ENCODE results near the gene ELOVL1. TPM values are rescaled to one million over a fixed set of nuclear protein-coding genes. Genes with fewer than 3 reads are reported as not detected.

The ELOVL1 gene
- total and polyA plus RNA-seq, 2 of the 13 experiments (the other 11 are each of a cell fraction or from before 2014, with no cell fraction given): 55.2 to 77.4 TPM

GRCh38 chr1:43348809-43349593 lies 18.8 kb downstream of the ELOVL1 start (continued):
- TF ChIP-seq ZNF687 (CRISPR knock-in tag; IDR thresholded peaks at IDR 0.05) (peak; percentile 96), ZFP82 (CRISPR knock-in tag; IDR thresholded peaks at IDR 0.05; ENCODE audit: borderline replicate concordance) (0 out of 2 replicates have a peak, but pooled peaks have one; percentile 77), FOXO1 (CRISPR knock-in tag; IDR thresholded peaks at IDR 0.05) (peak; percentile 54), SP2 (CRISPR knock-in tag; IDR thresholded peaks at IDR 0.05) (no peak), PITX1 (CRISPR knock-in tag; IDR thresholded peaks at IDR 0.05) (no peak), ZBTB7B (CRISPR knock-in tag; IDR thresholded peaks at IDR 0.05) (no peak), PLSCR1 (CRISPR knock-in tag; IDR thresholded peaks at IDR 0.05; ENCODE audit: borderline replicate concordance) (no peak), FOXJ3 (CRISPR knock-in tag; IDR thresholded peaks at IDR 0.05; ENCODE audit: borderline replicate concordance) (no peak), PCBP2 (optimal IDR thresholded peaks at IDR 0.05; ENCODE audit: low read depth, low read length, poor library complexity, severe bottlenecking) (no peak), ONECUT2 (CRISPR knock-in tag; IDR thresholded peaks at IDR 0.05) (no peak), ZNF773 (CRISPR knock-in tag; IDR thresholded peaks at IDR 0.05; ENCODE audit: borderline replicate concordance) (no peak), ZBTB1 (CRISPR knock-in tag; IDR thresholded peaks at IDR 0.05; ENCODE audit: borderline replicate concordance) (no peak), ZNF263 (CRISPR knock-in tag; IDR thresholded peaks at IDR 0.05) (peak; percentile 23; the same call in 1 of the 2 replicates), MTA3 (CRISPR knock-in tag; IDR thresholded peaks at IDR 0.05) (no peak), ZNF556 (CRISPR knock-in tag; IDR thresholded peaks at IDR 0.05; ENCODE audit: borderline replicate concordance) (peak; percentile 78; the same call in 1 of the 2 replicates), STAT6 (CRISPR knock-in tag; IDR thresholded peaks at IDR 0.05; ENCODE audit: borderline replicate concordance) (0 out of 2 replicates have a peak, but pooled peaks have one; percentile 70), KDM5A (IDR thresholded peaks at IDR 0.05; ENCODE audit: borderline replicate concordance, low read length) (no peak), MBNL3 (CRISPR knock-in tag; conservative IDR thresholded peaks at IDR 0.05) (no peak), ZNF383 (CRISPR knock-in tag; IDR thresholded peaks at IDR 0.05; ENCODE audit: borderline replicate concordance) (no peak), SALL2 (CRISPR knock-in tag; IDR thresholded peaks at IDR 0.05) (peak; percentile 77), ZNF883 (CRISPR knock-in tag; IDR thresholded peaks at IDR 0.05; ENCODE audit: not compliant biosample characterization) (peak; percentile 66), DMAP1 (CRISPR knock-in tag; IDR thresholded peaks at IDR 0.05) (peak; percentile 93)
